ENCODE data around the gene SLC6A4. TPM values are rescaled to one million over a fixed set of nuclear protein-coding genes. Genes with fewer than 3 reads are reported as not detected.

Gene SLC6A4
- total RNA-seq, 1 experiment from 2014 or later = 0.02 TPM

DNA sequence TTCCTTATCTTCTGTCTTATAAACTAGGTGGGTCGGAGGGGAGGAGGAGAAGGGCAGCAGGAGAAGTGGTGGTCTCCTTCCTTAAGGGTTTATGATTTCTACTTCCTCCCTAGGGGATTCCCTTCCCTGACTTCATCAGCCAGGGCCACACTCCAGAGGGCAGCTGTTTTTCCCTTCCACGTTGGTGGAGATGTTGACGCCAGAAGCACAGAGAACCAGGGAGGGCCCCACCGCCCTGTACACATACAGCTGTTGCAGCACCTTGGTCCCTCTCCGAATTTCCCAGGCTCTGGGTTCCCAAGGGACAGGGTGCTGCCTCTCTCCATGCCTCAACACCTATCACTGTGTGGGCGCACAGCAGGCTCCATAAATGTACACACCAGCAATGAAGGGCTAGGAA is 5.6 kb upstream of the SLC6A4 start:
- H3K27me3 ChIP-seq (ENCODE audit: insufficient read depth, low read length) = peaks cover 12% of the 10 kb centered on the region; the same call in 1 of the 2 replicates

More for the DNA sequence above, 5.6 kb upstream of the SLC6A4 start:
- no peak overlapping the region for H3K56ac ChIP-seq (ENCODE audit: insufficient read length, low read depth, low read length)
- H2BK20ac ChIP-seq (ENCODE audit: low read depth, low read length, poor library complexity, severe bottlenecking) = no peak overlapping the region
- H3K9ac ChIP-seq (ENCODE audit: extremely low read depth, insufficient read length, low read length) = no peak overlapping the region
- TF ChIP-seq, protein P1, sequence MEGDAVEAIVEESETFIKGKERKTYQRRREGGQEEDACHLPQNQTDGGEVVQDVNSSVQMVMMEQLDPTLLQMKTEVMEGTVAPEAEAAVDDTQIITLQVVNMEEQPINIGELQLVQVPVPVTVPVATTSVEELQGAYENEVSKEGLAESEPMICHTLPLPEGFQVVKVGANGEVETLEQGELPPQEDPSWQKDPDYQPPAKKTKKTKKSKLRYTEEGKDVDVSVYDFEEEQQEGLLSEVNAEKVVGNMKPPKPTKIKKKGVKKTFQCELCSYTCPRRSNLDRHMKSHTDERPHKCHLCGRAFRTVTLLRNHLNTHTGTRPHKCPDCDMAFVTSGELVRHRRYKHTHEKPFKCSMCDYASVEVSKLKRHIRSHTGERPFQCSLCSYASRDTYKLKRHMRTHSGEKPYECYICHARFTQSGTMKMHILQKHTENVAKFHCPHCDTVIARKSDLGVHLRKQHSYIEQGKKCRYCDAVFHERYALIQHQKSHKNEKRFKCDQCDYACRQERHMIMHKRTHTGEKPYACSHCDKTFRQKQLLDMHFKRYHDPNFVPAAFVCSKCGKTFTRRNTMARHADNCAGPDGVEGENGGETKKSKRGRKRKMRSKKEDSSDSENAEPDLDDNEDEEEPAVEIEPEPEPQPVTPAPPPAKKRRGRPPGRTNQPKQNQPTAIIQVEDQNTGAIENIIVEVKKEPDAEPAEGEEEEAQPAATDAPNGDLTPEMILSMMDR (conservative IDR thresholded peaks at IDR 0.05) = no peak
- H2BK120ac ChIP-seq (ENCODE audit: low read depth, low read length, poor library complexity, severe bottlenecking) = no peak overlapping the region
- no peaks in the 10 kb centered on the region for H4K20me1 ChIP-seq (ENCODE audit: control insufficient read depth, insufficient read depth, insufficient read length)
- no peak for DNase-seq
- peaks cover under 1% of the 10 kb centered on the region for H3K23me2 ChIP-seq (ENCODE audit: insufficient read length, low read depth, low read length, poor library complexity, severe bottlenecking)
- H3K23ac ChIP-seq (ENCODE audit: insufficient read length, low read depth, low read length) = no peak overlapping the region
- H3K79me1 ChIP-seq (ENCODE audit: insufficient read depth, low read depth, low read length, poor library complexity, severe bottlenecking) = no peaks in the 10 kb centered on the region
- no peak overlapping the region for H4K5ac ChIP-seq (ENCODE audit: insufficient read length, low read depth, low read length)
- H4K91ac ChIP-seq (ENCODE audit: insufficient read length, low read depth, low read length) = no peak overlapping the region
- no peaks in the 10 kb centered on the region for H3K4me1 ChIP-seq (ENCODE audit: insufficient read depth, low read length)
- H3K14ac ChIP-seq (ENCODE audit: insufficient read depth, low read length) = no peak overlapping the region
- WGBS (ENCODE audit: extremely low coverage, insufficient read length, low lambda C conversion rate) = no CpG with 5 or more reads among the region's 6 CpGs
- H3K4me2 ChIP-seq (ENCODE audit: insufficient read depth, insufficient read length, low read length) = no peak overlapping the region
- Mint-ChIP-seq H3K9me3 (peaks cover 9 to 11% of the 10 kb centered on the region in 2 experiments), H3K27ac (no peak overlapping the region), H3K27me3 (ENCODE audit: low read depth) (peaks cover 39% of the 10 kb centered on the region), H3K4me1 (peaks cover 23 to 31% of the 10 kb centered on the region in 2 experiments), H3K36me3 (ENCODE audit: insufficient read depth in 1 of 3, low read depth in 3 of 3) (peaks cover 0 to 7% (median 7%) of the 10 kb centered on the region in 3 experiments; a peak in 4 of 7 replicates), H3K4me3 (no peak overlapping the region)
- H3K18ac ChIP-seq (ENCODE audit: insufficient read length, low read depth, low read length) = no peak overlapping the region
- H3K4ac ChIP-seq (ENCODE audit: low read depth, low read length) = no peak overlapping the region
- H3K79me2 ChIP-seq (ENCODE audit: insufficient read depth, low read length) = no peaks in the 10 kb centered on the region
- no peak overlapping the region for H2AK5ac ChIP-seq (ENCODE audit: insufficient read length, low read length)
- H3T11ph ChIP-seq (ENCODE audit: low read length) = no peak overlapping the region
- no peak overlapping the region for H4K8ac ChIP-seq (replicated peaks; ENCODE audit: insufficient read length, low read depth, low read length)
- no peak overlapping the region for H2AFZ ChIP-seq (ENCODE audit: low read length)
- no peak overlapping the region for H2BK5ac ChIP-seq (ENCODE audit: insufficient read length, low read length)
- H3K9me3 ChIP-seq (ENCODE audit: control insufficient read depth, low read depth, low read length) = no peaks in the 10 kb centered on the region
- H2BK12ac ChIP-seq (ENCODE audit: insufficient read length, low read depth, low read length) = no peak overlapping the region
- H3K27ac ChIP-seq (ENCODE audit: insufficient read length, low read depth, low read length) = no peak overlapping the region
- H2BK15ac ChIP-seq (ENCODE audit: low read depth, low read length) = no peak overlapping the region

Measured in H9 (cell line).